GM19463 (cell line): ENCODE results near the gene RAC2.
"Not testable (repeated sequence)": the region's sequence is repeated elsewhere in the genome, so short reads cannot be mapped to it uniquely, and the experiment has no call there.

Source experiments
- ATAC-seq: cut with Tn5 transposase; IDR thresholded peaks from one replicate; pipeline ENCODE4 v1.9.1; 2021; ENCODE audit warnings: mild to moderate bottlenecking, moderate library complexity; ENCODE audit not compliant: unreplicated experiment

RAC2 gene

GRCh38 chr22:37258005-37258752, 14.1 kb upstream of the RAC2 start:
- no peak for ATAC-seq

GRCh38 chr22:37256075-37256726, 12.1 kb upstream of the RAC2 start:
- ATAC-seq, result no peak

GRCh38 chr22:37255558-37256006, 11.5 kb upstream of the RAC2 start:
- ATAC-seq, result no peak

- ATAC-seq, result no peak
Observed at GRCh38 chr22:37254867-37255233, 10.8 kb upstream of the RAC2 start.

- no peak for ATAC-seq
Observed at GRCh38 chr22:37254209-37254866, 10.3 kb upstream of the RAC2 start.

GRCh38 chr22:37253126-37253660, 9.1 kb upstream of the RAC2 start:
- ATAC-seq, result no peak

GRCh38 chr22:37251836-37252235, 7.8 kb upstream of the RAC2 start:
- not testable (repeated sequence) for ATAC-seq

- ATAC-seq, result no peak
Observed at GRCh38 chr22:37249986-37250385, 5.9 kb upstream of the RAC2 start.

- no peak for ATAC-seq
Observed at GRCh38 chr22:37248251-37248650, 4.2 kb upstream of the RAC2 start.

GRCh38 chr22:37245740-37246139, 1.7 kb upstream of the RAC2 start:
- no peak for ATAC-seq

- no peak for ATAC-seq
Observed at GRCh38 chr22:37244922-37245722, 1.1 kb upstream of the RAC2 start.

GRCh38 chr22:37243402-37244113, 511 bp downstream of the RAC2 start:
- no peak for ATAC-seq

GRCh38 chr22:37242395-37242918, 1.6 kb downstream of the RAC2 start:
- peak; percentile 65 for ATAC-seq

GRCh38 chr22:37241351-37242142, 2.5 kb downstream of the RAC2 start:
- ATAC-seq, result no peak

GRCh38 chr22:37240941-37241320, 3.1 kb downstream of the RAC2 start:
- ATAC-seq, result no peak

GRCh38 chr22:37240240-37240940, 3.7 kb downstream of the RAC2 start:
- no peak for ATAC-seq

GRCh38 chr22:37239336-37240239, 4.5 kb downstream of the RAC2 start:
- ATAC-seq, result no peak
